Hematopoietic multipotent progenitor cell treated with erythropoietin and hydrocortisone succinate and interleukin-3 and kit ligand, for 4 days (in vitro differentiated cells): Measurements from ENCODE around the gene LMBRD2.
"Not testable (repeated sequence)": the region's sequence is repeated elsewhere in the genome, so short reads cannot be mapped to it uniquely, and the experiment has no call there.

ENCODE experiments used
- DNase-seq: peaks from one replicate; pipeline ENCODE4 v3.0.0-alpha.2; 2015

LMBRD2 gene

DNA sequence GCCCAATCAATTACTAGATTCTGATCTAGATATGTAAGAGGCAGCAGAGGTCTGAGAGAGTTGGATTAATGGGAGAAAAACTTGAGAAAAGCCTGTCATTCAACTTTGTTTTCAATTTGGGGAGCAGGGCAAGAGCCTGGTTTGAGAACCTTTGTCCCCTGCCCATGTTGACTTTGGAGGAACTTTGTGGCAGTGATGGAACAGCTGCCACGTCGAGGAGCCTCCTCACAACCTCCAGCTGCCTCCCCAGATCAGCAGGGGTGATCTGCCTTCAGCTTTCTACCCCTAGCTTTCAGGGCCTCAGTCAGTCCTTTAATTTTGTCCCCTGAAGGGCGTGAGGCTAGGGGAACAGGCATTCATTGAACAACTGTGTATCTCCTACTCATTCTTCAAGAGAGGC is 8.9 kb upstream of the LMBRD2 start:
- DNase-seq: no peak

DNA sequence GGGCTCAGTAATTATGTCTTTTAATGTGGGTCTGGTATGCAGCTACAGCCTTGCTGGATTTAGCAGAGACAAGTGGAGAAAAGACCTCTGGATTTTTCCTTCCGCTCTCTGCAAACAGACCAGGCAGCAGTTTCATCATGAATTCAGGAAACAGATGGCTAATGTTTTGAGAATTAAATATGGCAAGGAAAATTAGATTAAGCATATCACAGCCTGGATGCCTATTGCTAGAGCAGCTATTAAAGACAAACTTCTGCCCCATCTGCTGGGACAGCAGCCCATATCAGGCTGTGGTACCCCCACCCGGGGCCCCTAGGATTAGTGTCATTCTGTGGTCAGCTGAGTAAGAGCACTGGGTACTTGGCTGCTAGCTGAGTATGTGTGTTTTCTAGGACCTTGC is 6.5 kb upstream of the LMBRD2 start:
- peak; percentile 62 for DNase-seq

DNA sequence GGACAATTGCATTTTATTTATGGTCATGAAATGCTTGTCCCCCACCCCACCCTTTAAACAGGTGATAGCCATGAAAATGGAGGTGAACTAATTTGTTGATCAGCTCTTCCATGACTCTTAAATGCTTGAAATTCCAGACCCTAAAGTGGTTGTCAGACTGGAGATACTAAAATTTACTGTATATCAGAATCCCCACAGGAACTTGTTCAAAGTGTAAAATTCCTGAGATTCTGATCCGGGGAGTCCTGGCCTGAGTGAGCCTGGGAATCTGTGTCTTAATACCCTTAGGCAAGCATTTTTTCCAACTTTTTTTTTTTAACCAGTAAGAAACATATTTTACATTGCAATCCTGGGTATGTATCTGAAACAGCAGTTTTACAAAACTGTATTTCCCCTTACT is 4.9 kb upstream of the LMBRD2 start:
- no peak for DNase-seq

DNA sequence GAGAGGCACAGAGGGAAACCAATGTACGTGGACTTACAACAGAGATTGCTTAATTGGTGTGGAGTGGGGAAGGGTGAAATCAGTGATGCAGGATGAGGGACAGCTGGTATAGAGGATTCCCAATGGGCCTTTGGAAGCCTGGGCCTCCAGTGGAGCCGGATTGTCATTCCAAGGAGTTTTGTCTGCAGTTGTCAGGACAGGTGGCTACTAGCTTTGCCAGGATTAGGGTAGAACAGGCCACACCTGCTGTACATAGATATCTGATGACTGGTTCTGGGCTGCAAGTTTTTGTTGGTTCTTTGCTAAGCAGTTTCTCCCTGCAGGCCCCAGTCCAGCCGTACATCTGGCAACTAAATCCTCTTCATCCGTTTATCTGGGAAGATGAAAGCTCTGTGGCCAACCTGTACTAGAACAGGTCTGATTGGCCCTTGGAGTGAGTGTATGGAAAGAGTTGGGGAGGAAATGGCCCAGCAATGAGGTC is 4.5 kb upstream of the LMBRD2 start:
- no peak for DNase-seq

DNA sequence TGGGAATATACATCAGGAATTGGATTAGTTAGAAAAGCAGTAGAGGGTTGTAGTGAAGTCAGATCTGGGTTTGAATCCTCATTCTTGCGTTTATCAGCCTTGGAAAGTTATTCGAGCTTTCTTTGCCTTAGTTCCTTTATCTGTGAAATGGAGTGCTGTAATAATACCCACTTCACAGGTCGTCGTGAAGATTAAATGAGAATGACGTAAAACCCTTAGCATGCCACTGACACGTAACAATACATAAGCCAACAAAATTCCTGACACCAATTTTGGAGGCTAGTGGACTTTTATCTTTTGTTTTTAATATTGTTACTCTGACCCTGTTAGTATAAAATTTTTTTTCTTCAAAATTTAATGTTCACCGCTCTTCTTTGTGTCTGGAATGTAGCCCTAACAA is 3.6 kb upstream of the LMBRD2 start:
- DNase-seq: no peak

DNA sequence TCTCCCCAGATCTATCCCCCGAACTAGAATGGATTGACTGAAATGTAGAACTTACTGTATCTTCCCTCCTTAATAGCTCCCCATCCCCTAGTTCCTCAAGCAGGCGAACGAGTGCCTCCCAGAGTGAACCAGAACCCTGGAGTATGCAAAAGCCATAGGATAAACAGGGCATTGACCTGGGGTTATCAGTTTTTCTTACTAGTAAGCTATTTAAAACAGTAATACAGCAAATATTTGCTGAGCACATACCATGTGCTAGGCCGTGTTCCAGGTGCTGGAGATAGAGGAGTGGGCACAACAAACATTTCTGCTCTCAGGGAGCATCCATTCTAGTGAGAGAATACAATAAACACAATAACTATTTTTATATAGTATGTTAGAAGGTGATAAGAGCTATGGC is 2.0 kb upstream of the LMBRD2 start:
- no peak for DNase-seq

DNA sequence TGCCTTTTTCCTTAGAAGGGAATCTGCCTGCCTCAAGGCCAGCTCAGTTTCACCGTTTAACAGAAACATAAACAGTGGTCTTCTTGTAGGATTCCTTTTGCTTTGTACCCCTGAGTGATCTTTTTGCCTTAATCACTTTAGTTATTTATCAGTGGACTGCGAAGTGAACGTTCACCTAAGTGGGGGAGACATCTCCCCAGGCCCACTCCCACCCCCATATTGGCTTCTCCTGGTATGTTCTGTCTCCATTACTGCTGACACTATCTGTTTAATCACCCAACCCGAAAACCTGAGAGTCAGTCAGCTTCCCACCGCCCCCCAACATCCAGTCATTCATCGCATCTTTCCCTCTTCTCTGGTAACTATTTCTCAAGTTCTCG is 1.6 kb upstream of the LMBRD2 start:
- DNase-seq: no peak

DNA sequence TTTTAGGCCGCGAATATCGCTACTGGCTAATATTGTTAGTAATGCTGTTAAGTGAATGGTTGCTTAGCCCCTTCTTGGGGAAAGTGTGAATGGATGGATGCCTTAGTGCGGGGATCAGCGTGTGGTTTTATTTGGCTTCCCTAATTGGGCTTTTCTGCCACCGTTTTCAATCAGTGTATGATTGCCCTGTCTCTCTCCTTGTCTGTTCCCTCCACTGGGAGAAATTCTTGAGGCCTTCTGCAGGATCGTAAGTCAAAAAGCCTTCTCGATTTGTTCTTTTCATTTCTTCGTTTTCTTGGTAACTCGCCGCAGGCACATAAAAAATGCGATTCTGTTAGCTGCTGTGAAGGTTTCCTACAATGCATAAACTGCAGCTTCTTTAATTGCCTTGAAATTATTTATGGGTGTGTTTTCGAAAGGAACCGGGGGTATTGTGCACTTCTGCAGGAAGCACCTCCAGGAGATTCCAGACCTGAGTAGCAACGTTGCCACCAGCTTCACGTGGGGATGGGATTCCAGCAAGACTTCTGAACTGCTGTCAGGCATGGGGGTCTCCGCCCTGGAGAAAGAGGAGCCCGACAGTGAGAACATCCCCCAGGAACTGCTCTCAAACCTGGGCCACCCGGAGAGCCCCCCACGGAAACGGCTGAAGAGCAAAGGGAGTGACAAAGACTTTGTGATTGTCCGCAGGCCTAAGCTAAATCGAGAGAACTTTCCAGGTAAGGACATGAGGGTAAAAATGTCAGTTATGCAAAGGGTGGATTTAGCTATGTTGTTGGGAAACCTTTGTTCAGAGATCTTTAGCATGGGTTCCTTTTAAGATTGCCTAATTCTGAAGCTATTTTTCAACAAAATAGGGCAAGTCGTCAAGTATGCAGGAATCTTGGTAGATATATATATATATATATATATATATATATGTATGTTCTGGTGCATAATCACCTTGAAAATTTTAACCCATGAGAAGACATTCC is 924 bp upstream of the LMBRD2 start:
- peak; percentile 44 for DNase-seq

DNA sequence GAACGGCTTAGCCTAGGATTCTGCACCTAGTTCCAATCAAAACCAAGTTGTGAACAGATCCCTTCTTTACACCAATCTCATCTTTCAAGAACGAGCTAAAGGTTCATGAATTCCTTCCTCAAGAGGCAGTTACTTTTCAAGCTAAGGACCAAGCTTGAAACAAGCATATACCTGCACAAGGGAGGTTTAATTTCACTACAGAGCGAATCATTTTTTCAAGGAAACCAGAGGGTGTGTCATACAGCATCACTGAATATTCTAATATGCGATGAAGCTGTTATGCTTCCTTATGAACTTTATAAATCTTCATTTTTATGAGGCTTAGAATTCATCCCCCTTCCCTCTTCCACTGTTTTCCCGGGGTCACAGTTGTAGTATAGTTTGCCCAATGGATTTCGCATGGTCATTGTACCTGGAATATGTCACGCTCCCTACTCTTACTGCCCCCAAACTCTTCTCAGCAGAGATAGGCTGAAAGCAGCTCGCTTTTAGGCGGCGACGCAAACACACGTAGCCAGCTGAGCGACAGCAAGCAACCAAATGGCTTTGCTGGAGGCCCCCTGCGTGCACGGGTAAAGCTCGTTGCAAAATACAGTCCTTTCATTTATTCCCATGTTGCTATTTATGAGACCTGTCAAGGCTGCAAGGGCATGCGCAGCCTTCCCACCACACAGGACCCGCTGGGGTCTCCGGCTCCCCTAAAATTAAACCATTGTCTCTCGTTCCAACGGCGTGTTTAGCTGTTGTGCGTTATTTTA is 832 bp downstream of the LMBRD2 start:
- peak; percentile 90 for DNase-seq

DNA sequence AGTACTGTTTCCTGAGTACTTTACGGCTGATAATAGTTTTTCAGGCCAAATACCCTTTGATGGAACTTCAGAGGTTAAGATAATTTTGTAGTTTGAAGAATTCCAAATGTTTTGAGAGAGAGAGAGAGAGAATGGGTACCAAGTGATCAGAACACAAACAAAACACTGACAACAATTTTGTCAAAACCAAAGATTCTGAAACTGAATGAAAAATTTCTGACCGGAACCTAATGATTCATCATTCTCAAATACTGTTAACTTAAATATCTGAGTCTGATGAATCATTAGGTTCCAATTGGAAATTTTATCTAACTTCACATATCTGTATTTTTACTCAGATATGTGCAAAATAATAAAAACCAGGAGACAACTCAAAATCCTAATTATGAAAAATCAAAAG is 4.0 kb downstream of the LMBRD2 start:
- no peak for DNase-seq

DNA sequence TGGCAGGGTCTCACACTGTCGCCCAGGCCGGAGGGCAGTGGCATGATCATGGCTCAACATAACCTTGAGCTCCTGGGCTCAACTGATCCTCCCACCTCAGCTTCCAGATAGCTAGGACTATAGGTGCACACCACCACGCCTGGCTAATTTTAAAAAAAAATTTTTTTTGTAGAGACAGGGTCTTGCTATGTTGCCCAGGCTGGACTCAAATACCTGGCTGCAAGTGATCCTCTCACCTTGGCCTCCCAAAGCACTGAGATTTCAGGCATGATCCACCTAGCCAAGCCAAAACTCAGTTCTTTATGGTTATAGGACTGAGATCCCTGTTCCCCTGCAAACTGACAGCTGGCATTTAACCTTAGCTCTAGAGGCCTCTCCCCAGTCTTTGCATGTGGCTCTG is 5.3 kb downstream of the LMBRD2 start:
- no peak for DNase-seq

DNA sequence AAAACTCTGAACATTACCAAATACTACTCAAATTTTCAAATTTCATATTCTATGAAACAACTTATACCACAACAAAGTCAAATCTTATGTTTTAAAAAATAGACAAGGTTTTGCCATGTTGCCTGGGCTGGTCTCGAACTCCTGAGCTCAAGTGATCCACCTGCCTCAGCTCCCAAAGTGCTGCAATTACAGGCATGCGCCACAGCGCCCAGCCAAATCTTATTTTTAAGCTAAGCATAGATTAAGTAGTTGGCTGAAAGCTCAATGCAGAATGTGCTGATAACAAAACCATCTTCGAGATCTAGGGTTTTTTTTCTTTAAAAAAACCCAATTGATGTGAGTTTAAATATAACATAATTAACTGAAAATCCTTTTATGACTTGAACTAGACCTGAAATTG is 6.4 kb downstream of the LMBRD2 start:
- peak; percentile 25 for DNase-seq

DNA sequence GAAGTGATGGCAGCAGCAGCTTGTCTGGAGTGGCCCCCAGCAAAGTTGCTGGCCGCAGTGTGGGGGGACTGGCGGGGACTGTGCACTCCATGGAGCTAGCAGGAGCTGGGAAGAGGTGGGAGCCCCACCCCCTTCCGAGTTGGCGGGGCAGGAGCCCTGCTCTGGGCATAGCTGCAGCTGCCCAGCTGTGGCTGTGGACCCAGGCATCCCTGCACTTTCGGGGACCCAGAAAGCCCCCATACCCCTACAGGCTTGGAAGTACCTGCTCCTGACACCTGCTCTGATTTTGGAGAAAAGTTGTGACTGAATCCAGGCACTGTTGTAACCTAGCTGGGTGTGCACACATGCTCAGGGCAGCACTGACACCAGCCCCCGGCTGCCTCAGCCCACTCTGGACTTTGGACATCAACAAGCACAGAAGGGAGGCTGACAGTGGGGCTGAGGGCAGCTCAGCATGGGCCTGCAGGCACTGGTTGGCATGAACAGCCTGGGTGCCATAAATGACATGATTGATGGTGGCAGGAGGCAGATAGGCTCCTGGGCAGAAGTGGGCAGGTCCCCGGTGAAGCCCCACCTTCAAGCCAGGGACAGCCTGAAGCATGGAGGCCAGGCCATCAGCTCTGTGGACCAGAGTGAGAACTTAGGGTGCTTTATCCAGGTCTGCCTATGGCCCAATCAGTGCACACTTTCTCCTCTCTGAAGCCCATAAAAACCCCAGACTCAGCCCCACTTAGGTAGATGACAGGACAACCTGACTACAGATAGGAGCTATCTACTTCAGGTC is 12.6 kb downstream of the LMBRD2 start:
- no peak for DNase-seq

DNA sequence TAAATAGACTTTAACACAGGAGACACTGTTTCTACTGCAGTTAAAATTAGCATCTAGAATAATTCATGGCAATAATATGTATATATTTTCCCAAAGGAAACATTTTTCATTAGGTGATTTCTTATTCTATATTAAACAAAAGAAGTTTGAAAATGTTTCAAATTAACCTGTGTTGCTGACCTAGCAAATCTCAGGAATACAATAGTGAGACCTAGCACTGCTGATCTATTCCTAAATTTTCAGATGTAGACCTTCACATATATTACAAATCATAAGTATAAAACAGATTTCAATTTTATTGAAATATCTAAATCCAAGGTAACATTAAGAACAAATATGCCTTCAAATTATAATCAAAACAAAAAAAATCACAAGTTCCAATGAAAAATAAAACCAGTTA is 15.1 kb downstream of the LMBRD2 start:
- no peak for DNase-seq

DNA sequence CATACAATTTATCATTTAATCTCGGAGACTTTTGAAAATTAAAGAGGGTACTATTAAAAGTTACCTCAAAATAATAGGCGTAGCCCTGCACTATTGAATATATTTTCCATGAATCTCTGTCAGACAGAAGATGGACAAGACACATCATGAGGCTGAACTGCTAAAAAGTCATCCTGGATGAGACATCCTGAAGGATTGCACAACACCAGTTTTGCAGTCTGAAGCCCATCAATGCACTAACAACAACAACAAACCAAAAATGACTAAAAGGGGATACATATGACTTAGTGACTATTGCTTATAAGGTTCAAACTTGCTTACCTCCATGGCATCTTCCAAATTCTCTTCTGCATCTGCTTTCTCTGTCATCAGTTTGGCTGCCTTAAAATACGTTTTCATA is 15.7 kb downstream of the LMBRD2 start:
- no peak for DNase-seq

DNA sequence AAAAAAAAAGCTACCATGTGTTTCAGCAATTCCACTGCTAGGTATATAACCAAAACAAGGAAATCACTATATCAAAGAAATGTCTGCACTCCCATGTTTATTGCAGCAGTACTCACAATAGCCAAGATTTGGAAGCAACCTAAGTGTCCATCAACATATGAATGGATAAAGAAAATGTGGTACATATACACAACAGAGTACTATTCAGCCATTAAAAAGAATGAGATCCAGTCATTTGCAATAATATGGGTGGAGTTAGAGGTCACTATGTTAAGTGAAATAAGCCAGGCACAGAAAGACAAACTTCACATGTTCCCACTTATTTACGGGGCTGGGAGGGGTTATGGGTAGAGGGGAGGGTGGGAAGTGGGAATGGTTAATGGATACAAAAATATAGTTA is 18.7 kb downstream of the LMBRD2 start:
- not testable (repeated sequence) for DNase-seq

DNA sequence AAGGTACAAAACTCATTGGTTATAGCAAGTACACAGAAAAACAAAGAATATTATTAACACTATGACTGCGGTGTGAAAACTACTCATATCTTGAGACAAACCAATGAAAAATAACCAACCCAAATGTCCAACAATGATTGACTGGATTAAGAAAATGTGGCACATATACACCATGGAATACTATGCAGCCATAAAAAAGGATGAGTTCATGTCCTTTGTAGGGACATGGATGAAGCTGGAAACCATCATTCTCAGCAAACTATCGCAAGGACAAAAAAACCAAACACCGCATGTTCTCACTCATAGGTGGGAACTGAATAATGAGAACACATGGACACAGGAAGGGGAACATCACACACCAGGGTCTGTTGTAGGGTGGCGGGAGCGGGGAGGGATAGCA is 22.0 kb downstream of the LMBRD2 start:
- DNase-seq: not testable (repeated sequence)

DNA sequence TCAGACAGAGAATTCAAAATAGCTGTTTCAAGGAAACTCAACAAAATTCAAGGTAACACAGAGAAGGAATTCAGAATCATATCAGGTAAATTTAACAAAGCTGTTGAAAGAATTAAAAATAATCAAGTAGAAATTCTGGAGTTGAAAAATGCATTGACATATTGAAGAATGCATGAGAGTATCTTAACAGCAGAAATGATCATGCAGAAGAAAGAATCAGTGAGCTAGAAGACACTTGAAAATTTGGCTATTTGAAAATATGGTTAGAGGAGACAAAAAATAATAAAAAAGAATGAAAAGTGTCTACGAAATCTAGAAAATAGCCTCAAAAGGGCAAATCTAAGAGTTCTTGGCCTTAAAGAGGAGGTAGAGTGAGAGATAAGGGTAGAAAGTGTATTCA is 22.9 kb downstream of the LMBRD2 start:
- DNase-seq: no peak

DNA sequence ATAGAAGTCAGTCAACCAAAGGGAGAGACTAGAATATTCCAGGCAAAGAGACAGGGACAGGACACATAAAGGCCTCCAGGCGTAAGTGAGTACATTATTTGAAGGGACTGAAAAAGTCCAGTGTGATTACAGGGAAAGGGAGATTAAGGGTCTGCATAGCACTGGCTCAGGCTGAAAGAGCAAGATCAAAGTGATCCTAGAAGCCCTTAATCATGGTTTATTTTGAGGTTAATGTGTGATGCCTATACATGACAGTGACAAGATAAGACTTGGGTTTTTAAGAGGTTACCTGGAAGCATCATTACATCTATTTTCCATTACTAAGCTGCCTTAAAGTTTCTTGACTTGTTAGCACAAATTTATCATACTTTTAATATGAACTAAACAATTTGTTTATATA is 25.8 kb downstream of the LMBRD2 start:
- DNase-seq: no peak

DNA sequence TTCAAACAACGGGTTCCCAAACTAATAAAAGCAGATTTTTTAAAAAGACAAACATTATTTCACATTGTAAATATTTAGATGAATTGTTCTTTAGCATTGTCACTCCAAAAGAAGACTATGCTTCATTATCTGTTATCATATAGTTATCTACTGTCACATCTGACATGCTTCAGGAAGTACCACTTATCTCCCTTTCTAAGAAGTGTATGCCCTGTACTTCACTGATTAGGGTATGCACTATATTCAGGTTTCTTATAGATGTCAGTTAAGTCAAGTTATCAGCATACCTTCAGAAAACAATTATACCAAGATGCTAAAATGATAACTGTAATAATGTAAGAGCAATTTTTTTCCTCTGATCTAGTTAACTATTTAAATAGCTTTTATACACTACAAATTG is 40.4 kb downstream of the LMBRD2 start:
- peak; percentile 58 for DNase-seq

DNA sequence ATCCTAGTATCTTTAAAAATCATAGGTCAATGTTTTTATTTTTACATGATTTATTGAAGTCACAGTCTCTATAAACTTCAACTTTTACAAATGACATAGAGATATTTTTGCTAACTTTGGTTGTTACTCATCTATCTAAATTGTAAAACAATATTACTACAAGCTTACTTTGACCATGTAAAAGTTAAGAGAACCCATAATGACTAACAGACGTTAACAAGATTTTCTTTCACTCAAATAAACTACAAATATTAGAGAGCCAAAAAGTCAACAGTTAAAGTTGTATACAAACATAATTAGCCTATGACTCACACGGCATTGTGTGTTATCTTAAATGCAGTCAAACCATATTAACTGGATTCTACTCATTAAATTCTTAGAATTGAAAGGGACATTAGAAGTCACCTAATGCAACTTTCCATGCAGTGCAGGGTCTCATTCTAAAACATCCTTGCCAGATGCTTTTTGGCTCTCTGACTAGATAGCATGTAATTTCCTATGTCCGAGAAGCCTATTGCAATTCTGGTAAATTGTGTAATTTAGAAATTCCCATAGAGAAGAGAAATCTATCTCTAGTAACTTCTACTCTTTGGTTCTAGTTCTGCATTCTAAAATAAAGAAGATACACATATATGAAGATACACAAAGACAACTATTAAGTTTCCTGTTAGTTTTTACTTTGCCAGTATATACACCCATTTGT is 42.8 kb downstream of the LMBRD2 start:
- no peak for DNase-seq

DNA sequence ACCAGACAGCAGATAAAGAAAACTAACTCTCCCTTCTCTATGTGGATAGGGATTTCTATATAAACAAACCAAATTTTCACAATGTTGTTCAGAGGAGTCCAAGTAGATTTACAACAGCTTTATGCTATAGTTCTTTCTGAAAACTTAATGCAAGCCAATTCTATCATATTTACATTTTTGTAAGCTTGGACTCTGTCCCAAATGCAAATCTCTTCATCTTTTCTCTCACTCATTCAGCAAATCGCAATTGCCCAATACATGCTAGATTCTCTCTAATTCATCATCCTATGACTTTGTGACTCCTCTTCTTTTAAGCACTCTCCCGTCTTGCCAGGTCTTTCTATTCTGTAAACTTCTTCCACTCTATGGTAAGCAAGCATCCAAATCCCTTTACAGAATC is 45.9 kb downstream of the LMBRD2 start:
- DNase-seq: no peak

DNA sequence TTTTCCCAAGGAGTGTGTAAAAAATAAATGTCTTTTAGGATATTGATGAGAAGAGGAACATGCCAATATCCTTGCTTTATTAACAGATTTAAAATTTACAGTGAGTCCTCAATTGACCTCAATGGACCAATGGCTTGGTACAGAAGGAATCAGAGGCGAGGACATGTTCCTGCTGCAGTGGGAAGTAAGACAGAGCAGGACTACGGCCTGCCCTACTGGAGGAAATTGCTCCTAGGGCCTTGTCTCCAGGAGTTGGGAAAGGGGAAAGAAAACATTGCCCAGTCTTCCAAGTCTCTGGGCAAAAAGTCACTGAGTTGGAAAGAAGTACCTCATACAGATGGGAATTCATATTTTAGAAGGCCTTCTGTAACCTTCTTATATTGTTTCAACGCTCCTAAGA is 51.9 kb downstream of the LMBRD2 start:
- no peak for DNase-seq
